ENCODE data around the gene ADGB. TPM values are rescaled to one million over a fixed set of nuclear protein-coding genes. Genes with fewer than 3 reads are reported as not detected.

Gene ADGB
- total RNA-seq, 1 donor from 2014 or later = not detected

DNA sequence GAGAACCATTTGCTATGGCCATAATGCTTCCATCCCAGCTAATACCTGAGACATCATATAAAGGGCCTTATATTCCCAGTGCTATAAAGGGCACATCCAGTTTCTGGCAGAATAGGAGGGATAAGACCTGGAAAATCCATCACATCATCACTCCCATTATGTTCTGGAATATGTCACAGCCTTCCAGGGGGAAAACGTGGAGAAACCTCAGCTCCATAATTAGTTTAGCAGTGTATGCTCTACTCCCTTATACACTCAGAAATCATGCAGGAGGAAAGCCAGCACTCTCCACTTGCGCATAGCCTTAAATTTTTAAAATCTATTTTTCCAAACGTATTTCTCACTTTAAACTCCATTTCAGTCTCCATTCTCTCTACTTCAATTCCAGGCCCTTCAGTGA is 140.9 kb downstream of the ADGB start:
- Histone ChIP-seq H3K27me3 (no peaks in the 10 kb centered on the region), H3K4me1 (no peaks in the 10 kb centered on the region), H3K27ac (no peak overlapping the region), H3K36me3 (no peaks in the 10 kb centered on the region), H3K4me3 (no peak overlapping the region), H3K9me3 (no peaks in the 10 kb centered on the region)
- DNase-seq (ENCODE audit: extremely low spot score in 2 of 2) = no peak
- intact Hi-C loops (cut with DNase I) = no loop called here
- TF ChIP-seq, protein P1, sequence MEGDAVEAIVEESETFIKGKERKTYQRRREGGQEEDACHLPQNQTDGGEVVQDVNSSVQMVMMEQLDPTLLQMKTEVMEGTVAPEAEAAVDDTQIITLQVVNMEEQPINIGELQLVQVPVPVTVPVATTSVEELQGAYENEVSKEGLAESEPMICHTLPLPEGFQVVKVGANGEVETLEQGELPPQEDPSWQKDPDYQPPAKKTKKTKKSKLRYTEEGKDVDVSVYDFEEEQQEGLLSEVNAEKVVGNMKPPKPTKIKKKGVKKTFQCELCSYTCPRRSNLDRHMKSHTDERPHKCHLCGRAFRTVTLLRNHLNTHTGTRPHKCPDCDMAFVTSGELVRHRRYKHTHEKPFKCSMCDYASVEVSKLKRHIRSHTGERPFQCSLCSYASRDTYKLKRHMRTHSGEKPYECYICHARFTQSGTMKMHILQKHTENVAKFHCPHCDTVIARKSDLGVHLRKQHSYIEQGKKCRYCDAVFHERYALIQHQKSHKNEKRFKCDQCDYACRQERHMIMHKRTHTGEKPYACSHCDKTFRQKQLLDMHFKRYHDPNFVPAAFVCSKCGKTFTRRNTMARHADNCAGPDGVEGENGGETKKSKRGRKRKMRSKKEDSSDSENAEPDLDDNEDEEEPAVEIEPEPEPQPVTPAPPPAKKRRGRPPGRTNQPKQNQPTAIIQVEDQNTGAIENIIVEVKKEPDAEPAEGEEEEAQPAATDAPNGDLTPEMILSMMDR (IDR thresholded peaks at IDR 0.05) = no peak
- TF ChIP-seq POLR2AphosphoS5 (IDR thresholded peaks at IDR 0.05; ENCODE audit: insufficient read depth in 1 of 2, low read depth in 1 of 2) = no peak
- no peak for TF ChIP-seq POLR2A (IDR thresholded peaks at IDR 0.05)

- no peak overlapping the region for H3K27ac ChIP-seq
- no peaks in the 10 kb centered on the region for H3K27me3 ChIP-seq
- intact Hi-C loops (cut with DNase I) = no loop called here
- no peak overlapping the region for H3K4me3 ChIP-seq
- no peaks in the 10 kb centered on the region for H3K36me3 ChIP-seq
- TF ChIP-seq POLR2AphosphoS5 (IDR thresholded peaks at IDR 0.05; ENCODE audit: insufficient read depth in 1 of 2, low read depth in 1 of 2) (no peak), POLR2A (IDR thresholded peaks at IDR 0.05) (no peak)
- TF ChIP-seq, protein P1 (IDR thresholded peaks at IDR 0.05) = no peak
- no peaks in the 10 kb centered on the region for H3K9me3 ChIP-seq
- no peak for DNase-seq (ENCODE audit: extremely low spot score in 2 of 2)
- H3K4me1 ChIP-seq = no peaks in the 10 kb centered on the region
Measured at GRCh38 chr6:146741609-146742008, 142.8 kb downstream of the ADGB start.

DNA sequence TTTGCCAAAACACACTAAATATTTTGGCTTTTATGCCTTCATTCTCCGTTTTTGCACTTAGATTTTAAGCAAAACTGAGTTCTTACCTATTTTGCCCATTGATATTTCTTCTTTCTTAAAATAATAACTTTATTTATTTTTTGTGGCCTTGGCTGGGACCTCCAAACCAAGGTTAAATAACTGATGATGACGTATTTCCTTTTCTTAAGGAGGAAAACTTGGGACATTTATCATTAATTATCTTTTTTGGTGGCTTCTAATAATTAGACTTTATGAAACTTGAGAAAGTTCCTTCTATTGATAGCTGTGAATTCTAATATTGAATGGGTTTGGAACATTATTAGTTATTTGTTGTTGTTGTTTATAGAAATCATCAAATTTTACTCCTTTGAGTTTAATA is 154.5 kb downstream of the ADGB start:
- Histone ChIP-seq H3K4me1 (no peaks in the 10 kb centered on the region), H3K27ac (no peak overlapping the region), H3K4me3 (no peak overlapping the region), H3K9me3 (no peaks in the 10 kb centered on the region), H3K36me3 (no peaks in the 10 kb centered on the region), H3K27me3 (no peaks in the 10 kb centered on the region)
- TF ChIP-seq POLR2AphosphoS5 (IDR thresholded peaks at IDR 0.05; ENCODE audit: insufficient read depth in 1 of 2, low read depth in 1 of 2) (no peak), POLR2A (IDR thresholded peaks at IDR 0.05) (no peak)
- TF ChIP-seq, protein P1 (IDR thresholded peaks at IDR 0.05) = no peak
- intact Hi-C loops (cut with DNase I) = no loop called here
- DNase-seq (ENCODE audit: extremely low spot score in 2 of 2) = no peak

DNA sequence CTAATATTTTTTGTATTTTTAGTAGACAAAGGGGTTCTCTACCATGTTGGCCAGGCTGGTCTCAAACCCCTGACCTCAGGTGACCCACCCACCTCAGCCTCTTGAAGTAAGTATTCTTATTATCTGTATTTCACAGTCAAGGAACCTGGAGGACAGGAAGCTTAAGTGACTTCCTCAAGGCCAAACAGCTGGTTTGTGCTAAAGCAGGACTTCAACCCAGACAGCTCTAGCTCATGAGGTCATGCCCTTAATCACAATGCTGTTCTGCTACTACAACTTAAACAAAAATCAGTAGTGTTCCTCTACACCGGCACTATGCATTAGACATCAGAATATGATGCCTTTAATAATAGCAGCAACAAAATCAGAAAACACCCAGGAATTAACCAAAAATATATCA is 168.9 kb downstream of the ADGB start:
- DNase-seq (ENCODE audit: extremely low spot score in 2 of 2) = no peak
- no peaks in the 10 kb centered on the region for H3K27me3 ChIP-seq
- no peaks in the 10 kb centered on the region for H3K4me1 ChIP-seq
- no peak overlapping the region for H3K4me3 ChIP-seq
- H3K9me3 ChIP-seq = no peaks in the 10 kb centered on the region
- TF ChIP-seq POLR2A (IDR thresholded peaks at IDR 0.05) = no peak
- TF ChIP-seq POLR2AphosphoS5 (IDR thresholded peaks at IDR 0.05; ENCODE audit: insufficient read depth in 1 of 2, low read depth in 1 of 2) = no peak
- TF ChIP-seq, protein P1 (IDR thresholded peaks at IDR 0.05) = no peak
- intact Hi-C loops (cut with DNase I) = no loop called here
- no peak overlapping the region for H3K27ac ChIP-seq
- H3K36me3 ChIP-seq = no peaks in the 10 kb centered on the region

DNA sequence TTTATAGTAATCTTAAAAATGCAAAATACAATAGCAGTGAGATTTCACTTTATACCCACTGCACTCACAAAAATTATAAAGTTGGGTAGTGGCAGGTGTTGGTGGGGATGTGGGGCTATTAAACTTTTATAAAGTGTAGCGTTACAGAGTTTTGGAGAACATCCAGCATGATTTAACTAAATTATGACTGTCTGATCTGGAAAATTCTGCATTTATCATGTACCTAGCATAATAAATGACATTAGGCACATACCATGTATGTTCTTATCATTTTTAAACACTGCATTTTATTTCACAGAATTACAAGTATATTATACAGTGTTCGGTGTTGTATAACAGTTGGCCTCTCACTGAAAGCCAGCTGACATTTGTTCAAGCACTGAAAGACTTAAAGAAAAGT is 169.9 kb downstream of the ADGB start:
- intact Hi-C loops (cut with DNase I) = no loop called here
- H3K27ac ChIP-seq = no peak overlapping the region
- no peaks in the 10 kb centered on the region for H3K4me1 ChIP-seq
- no peaks in the 10 kb centered on the region for H3K9me3 ChIP-seq
- no peaks in the 10 kb centered on the region for H3K36me3 ChIP-seq
- H3K27me3 ChIP-seq = no peaks in the 10 kb centered on the region
- no peak for TF ChIP-seq POLR2A (IDR thresholded peaks at IDR 0.05)
- TF ChIP-seq POLR2AphosphoS5 (IDR thresholded peaks at IDR 0.05; ENCODE audit: insufficient read depth in 1 of 2, low read depth in 1 of 2) = no peak
- TF ChIP-seq, protein P1 (IDR thresholded peaks at IDR 0.05) = no peak
- no peak for DNase-seq (ENCODE audit: extremely low spot score in 2 of 2)
- no peak overlapping the region for H3K4me3 ChIP-seq
